Panc1 (cell line): ENCODE measurements around the gene ULBP2. TPM values are rescaled to one million over a fixed set of nuclear protein-coding genes. Genes with fewer than 3 reads are reported as not detected.

Experiments
- ATAC-seq: fragments of 200-7000 bp; cut with Tn5 transposase; 2 replicates; pipeline ENCODE4 v1.9.1; 2020; ENCODE audit warnings: mild to moderate bottlenecking, moderate library complexity
- BruUV-seq: library from RNA; stranded (reverse); fragments of 400-500 nt; replicated peaks from 2 replicates; lab custom pipeline; 2021; lab: Mats Ljungman, UMichigan
- CTCF ChIA-PET: fragments of 300-600 bp; sonication (Branson Sonifier 250); formaldehyde crosslinking; loops from one replicate; lab custom pipeline; 2022; ENCODE audit warnings: antibody characterized with exemption; lab: Charles Lee
- POLR2A ChIA-PET: fragments of 300-600 bp; sonication (Branson Sonifier 250); formaldehyde crosslinking; loops from one replicate; lab custom pipeline; 2022; ENCODE audit warnings: antibody characterized with exemption; lab: Charles Lee
- DNase-seq: peaks from one replicate; pipeline ENCODE4 v3.0.0-alpha.2; 2010; ENCODE audit warnings: low read depth, low spot score
- H3K27ac ChIP-seq: 2 replicates; pipeline ENCODE4 v1.5.1; 2011; ENCODE audit warnings: mild to moderate bottlenecking, low read length, inconsistent platforms
- H3K27me3 ChIP-seq: fragments of 200-500 bp; sonication (Bioruptor generic); 2 replicates; pipeline ENCODE4 v1.6.0; 2014; ENCODE audit warnings: low read length, inconsistent platforms; ENCODE audit not compliant: control insufficient read depth, insufficient read depth
- H3K36me3 ChIP-seq: fragments of 200-500 bp; sonication (Bioruptor generic); 2 replicates; pipeline ENCODE4 v1.5.1; 2014; ENCODE audit warnings: inconsistent platforms, mild to moderate bottlenecking, low read length, moderate library complexity; ENCODE audit not compliant: control insufficient read depth, insufficient read depth
- H3K4me1 ChIP-seq: 2 replicates; pipeline ENCODE4 v1.5.1; 2011; ENCODE audit warnings: inconsistent platforms, mild to moderate bottlenecking, low read length, moderate library complexity; ENCODE audit not compliant: control insufficient read depth, insufficient read depth
- H3K4me3 ChIP-seq, 2 experiments: 2 replicates each; pipeline ENCODE4 v1.5.1; 2011 to 2012; ENCODE audit warnings: low read depth in 2 of 2, low read length in 2 of 2, mild to moderate bottlenecking in 2 of 2, inconsistent platforms in 1 of 2, moderate library complexity in 1 of 2
- H3K9me3 ChIP-seq: fragments of 200-500 bp; sonication (Bioruptor generic); 2 replicates; pipeline ENCODE4 v1.5.1; 2014; ENCODE audit warnings: low read depth, mild to moderate bottlenecking, inconsistent platforms, low read length, moderate library complexity; ENCODE audit not compliant: control insufficient read depth, insufficient read depth
- POLR2AphosphoS5 ChIP-seq: IDR thresholded peaks from 2 replicates; pipeline ENCODE4 v1.6.1; 2012; ENCODE audit warnings: mild to moderate bottlenecking, low read depth, low read length, moderate library complexity
- SIN3A ChIP-seq: IDR thresholded peaks from 2 replicates; pipeline ENCODE4 v1.6.1; 2012; ENCODE audit warnings: low read depth, mild to moderate bottlenecking, low read length, moderate library complexity, borderline replicate concordance; ENCODE audit not compliant: insufficient read depth
- TCF7L2 ChIP-seq: IDR thresholded peaks from 2 replicates; pipeline ENCODE4 v1.6.1; 2011; ENCODE audit warnings: mild to moderate bottlenecking, low read depth, low read length, inconsistent platforms
- in situ Hi-C: cut with HindIII; loops from 2 replicates; pipeline ENCODE4 v1.10.0; 2016; ENCODE audit warnings: low sequenced_read_pairs, low pct_unique_long_range_greater_than_20kb
- intact Hi-C: fragments of 100-400 bp; cut with micrococcal nuclease; formaldehyde crosslinking; loops from one replicate; pipeline ENCODE4 v1.10.0; 2022; ENCODE audit not compliant: unreplicated experiment
- total RNA-seq: library from RNA; stranded (reverse); gene quantifications from one replicate; pipeline ENCODE4 v1.2.1, GENCODE V29; 2021; ENCODE audit not compliant: unreplicated experiment
- TF ChIP-seq, protein P1 (sequence below): fragments of 450-650 bp; IDR thresholded peaks from 2 replicates; pipeline ENCODE4 v1.5.1; 2017; ENCODE audit warnings: mild to moderate bottlenecking
- TF ChIP-seq, protein P2 (sequence below), 2 experiments: IDR thresholded peaks; 2 replicates each; pipeline ENCODE4 v1.6.1; 2011 to 2012; ENCODE audit warnings: low read depth in 2 of 2, control low read depth in 1 of 2, low read length in 1 of 2, mild to moderate bottlenecking in 1 of 2, moderate library complexity in 1 of 2; ENCODE audit not compliant: insufficient read depth in 1 of 2

Gene ULBP2
- total RNA-seq, 1 experiment from 2014 or later = 0.69 TPM

- no TSS peak for BruUV-seq
- ATAC-seq = no peak
- POLR2A ChIA-PET = no interaction called here
- H3K36me3 ChIP-seq = no peaks in the 10 kb centered on the region
- DNase-seq = no peak
- in situ Hi-C loops = no loop called here
- no peaks in the 10 kb centered on the region for H3K9me3 ChIP-seq
- no peaks in the 10 kb centered on the region for H3K4me1 ChIP-seq
- peaks cover 7% of the 10 kb centered on the region for H3K27me3 ChIP-seq
- CTCF ChIA-PET = no interaction called here
- TF ChIP-seq, protein P1, sequence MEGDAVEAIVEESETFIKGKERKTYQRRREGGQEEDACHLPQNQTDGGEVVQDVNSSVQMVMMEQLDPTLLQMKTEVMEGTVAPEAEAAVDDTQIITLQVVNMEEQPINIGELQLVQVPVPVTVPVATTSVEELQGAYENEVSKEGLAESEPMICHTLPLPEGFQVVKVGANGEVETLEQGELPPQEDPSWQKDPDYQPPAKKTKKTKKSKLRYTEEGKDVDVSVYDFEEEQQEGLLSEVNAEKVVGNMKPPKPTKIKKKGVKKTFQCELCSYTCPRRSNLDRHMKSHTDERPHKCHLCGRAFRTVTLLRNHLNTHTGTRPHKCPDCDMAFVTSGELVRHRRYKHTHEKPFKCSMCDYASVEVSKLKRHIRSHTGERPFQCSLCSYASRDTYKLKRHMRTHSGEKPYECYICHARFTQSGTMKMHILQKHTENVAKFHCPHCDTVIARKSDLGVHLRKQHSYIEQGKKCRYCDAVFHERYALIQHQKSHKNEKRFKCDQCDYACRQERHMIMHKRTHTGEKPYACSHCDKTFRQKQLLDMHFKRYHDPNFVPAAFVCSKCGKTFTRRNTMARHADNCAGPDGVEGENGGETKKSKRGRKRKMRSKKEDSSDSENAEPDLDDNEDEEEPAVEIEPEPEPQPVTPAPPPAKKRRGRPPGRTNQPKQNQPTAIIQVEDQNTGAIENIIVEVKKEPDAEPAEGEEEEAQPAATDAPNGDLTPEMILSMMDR = no peak
- TF ChIP-seq SIN3A = no peak
- TF ChIP-seq, protein P2, sequence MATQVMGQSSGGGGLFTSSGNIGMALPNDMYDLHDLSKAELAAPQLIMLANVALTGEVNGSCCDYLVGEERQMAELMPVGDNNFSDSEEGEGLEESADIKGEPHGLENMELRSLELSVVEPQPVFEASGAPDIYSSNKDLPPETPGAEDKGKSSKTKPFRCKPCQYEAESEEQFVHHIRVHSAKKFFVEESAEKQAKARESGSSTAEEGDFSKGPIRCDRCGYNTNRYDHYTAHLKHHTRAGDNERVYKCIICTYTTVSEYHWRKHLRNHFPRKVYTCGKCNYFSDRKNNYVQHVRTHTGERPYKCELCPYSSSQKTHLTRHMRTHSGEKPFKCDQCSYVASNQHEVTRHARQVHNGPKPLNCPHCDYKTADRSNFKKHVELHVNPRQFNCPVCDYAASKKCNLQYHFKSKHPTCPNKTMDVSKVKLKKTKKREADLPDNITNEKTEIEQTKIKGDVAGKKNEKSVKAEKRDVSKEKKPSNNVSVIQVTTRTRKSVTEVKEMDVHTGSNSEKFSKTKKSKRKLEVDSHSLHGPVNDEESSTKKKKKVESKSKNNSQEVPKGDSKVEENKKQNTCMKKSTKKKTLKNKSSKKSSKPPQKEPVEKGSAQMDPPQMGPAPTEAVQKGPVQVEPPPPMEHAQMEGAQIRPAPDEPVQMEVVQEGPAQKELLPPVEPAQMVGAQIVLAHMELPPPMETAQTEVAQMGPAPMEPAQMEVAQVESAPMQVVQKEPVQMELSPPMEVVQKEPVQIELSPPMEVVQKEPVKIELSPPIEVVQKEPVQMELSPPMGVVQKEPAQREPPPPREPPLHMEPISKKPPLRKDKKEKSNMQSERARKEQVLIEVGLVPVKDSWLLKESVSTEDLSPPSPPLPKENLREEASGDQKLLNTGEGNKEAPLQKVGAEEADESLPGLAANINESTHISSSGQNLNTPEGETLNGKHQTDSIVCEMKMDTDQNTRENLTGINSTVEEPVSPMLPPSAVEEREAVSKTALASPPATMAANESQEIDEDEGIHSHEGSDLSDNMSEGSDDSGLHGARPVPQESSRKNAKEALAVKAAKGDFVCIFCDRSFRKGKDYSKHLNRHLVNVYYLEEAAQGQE (IDR thresholded peaks at IDR 0.05; ENCODE audit: insufficient read depth in 1 of 2, low read depth in 2 of 2, low read length in 1 of 2) = no peak
- no peak for TF ChIP-seq POLR2AphosphoS5
- TF ChIP-seq TCF7L2 = no peak
- intact Hi-C loops = no loop called here
- no peak overlapping the region for H3K27ac ChIP-seq
- no peak overlapping the region for H3K4me3 ChIP-seq
These were observed 35.4 kb downstream of the ULBP2 start for GRCh38 chr6:149977221-149977620.

GRCh38 chr6:149978610-149979009, 36.8 kb downstream of the ULBP2 start:
- Histone ChIP-seq H3K27ac (no peak overlapping the region), H3K4me1 (no peaks in the 10 kb centered on the region), H3K9me3 (no peaks in the 10 kb centered on the region), H3K4me3 (no peak overlapping the region), H3K27me3 (peaks cover 18% of the 10 kb centered on the region), H3K36me3 (no peaks in the 10 kb centered on the region)
- ChIA-PET POLR2A (no interaction called here), CTCF (no interaction called here)
- no peak for DNase-seq
- BruUV-seq = no TSS peak
- ATAC-seq = no peak
- intact Hi-C loops = no loop called here
- in situ Hi-C loops = no loop called here
- TF ChIP-seq, protein P2 (IDR thresholded peaks at IDR 0.05; ENCODE audit: insufficient read depth in 1 of 2, low read depth in 2 of 2, low read length in 1 of 2) = no peak
- TF ChIP-seq TCF7L2 (no peak), POLR2AphosphoS5 (no peak), SIN3A (no peak)
- TF ChIP-seq, protein P1 = no peak
